GM21367 (cell line): ENCODE results near the gene MPIG6B.

Source experiments
- ATAC-seq: cut with Tn5 transposase; IDR thresholded peaks from one replicate; pipeline ENCODE4 v1.9.1; 2021; ENCODE audit not compliant: unreplicated experiment

The MPIG6B gene

GRCh38 chr6:31720196-31720770 is 2.9 kb upstream of the MPIG6B start:
- ATAC-seq = no peak

GRCh38 chr6:31721351-31722020 is 1.7 kb upstream of the MPIG6B start, which contains the start of gene LY6G6C:
LY6G6C (minus strand) TSS chr6:31721746; CDS start chr6:31721679, 67 bp downstream.
- no peak for ATAC-seq

GRCh38 chr6:31722173-31722572 is 1.0 kb upstream of the MPIG6B start:
- ATAC-seq = no peak

GRCh38 chr6:31723980-31724691 is 963 bp downstream of the MPIG6B start:
- ATAC-seq = no peak

- ATAC-seq = no peak
These were observed 2.6 kb downstream of the MPIG6B start for GRCh38 chr6:31725502-31726350.

GRCh38 chr6:31727034-31727716 is 4.0 kb downstream of the MPIG6B start:
- no peak for ATAC-seq

GRCh38 chr6:31727717-31728671 is 4.8 kb downstream of the MPIG6B start:
- ATAC-seq = no peak

GRCh38 chr6:31728767-31729514 is 5.8 kb downstream of the MPIG6B start, which contains the start of gene DDAH2:
DDAH2 (minus strand) TSS chr6:31729299; CDS start chr6:31729161, 138 bp downstream.
- no peak for ATAC-seq

- peak; percentile 38 for ATAC-seq
These were observed 6.4 kb downstream of the MPIG6B start for GRCh38 chr6:31729515-31729978.

- ATAC-seq = peak; percentile 15
These were observed 6.9 kb downstream of the MPIG6B start for GRCh38 chr6:31729979-31730630.

- no peak for ATAC-seq
These were observed 7.5 kb downstream of the MPIG6B start for GRCh38 chr6:31730631-31731086.

GRCh38 chr6:31732029-31732428 is 8.9 kb downstream of the MPIG6B start:
- ATAC-seq = no peak

GRCh38 chr6:31733734-31734133 is 10.6 kb downstream of the MPIG6B start:
- no peak for ATAC-seq

- no peak for ATAC-seq
These were observed 11.2 kb downstream of the MPIG6B start for GRCh38 chr6:31734247-31734820.

- no peak for ATAC-seq
These were observed 11.7 kb downstream of the MPIG6B start for GRCh38 chr6:31734821-31735406.

GRCh38 chr6:31736021-31736767 is 13.0 kb downstream of the MPIG6B start, which contains the start of gene CLIC1:
CLIC1 (minus strand) TSS chr6:31736530; CDS start chr6:31736300, 230 bp downstream.
- ATAC-seq = no peak
